Coronary artery (tissue), 2 donors: ENCODE data around the gene TNPO3.

Experiments
- DNase-seq: peaks from one replicate; pipeline ENCODE4 v3.0.0-alpha.2; 2017; ENCODE audit warnings: low spot score
- H3K27ac ChIP-seq, 2 donors: fragments of 200-600 bp; sonication (generic); one replicate each; pipeline ENCODE4 v1.5.1; 2016 to 2019
- H3K4me3 ChIP-seq: fragments of 200-600 bp; sonication (generic); 2 replicates; pipeline ENCODE4 v1.5.1; 2016; ENCODE audit warnings: mild to moderate bottlenecking, moderate library complexity
- CTCF ChIP-seq: fragments of 200-600 bp; sonication (generic); IDR thresholded peaks from one replicate; pipeline ENCODE4 v1.5.1; 2019; ENCODE audit warnings: antibody characterized with exemption

The TNPO3 gene

DNA sequence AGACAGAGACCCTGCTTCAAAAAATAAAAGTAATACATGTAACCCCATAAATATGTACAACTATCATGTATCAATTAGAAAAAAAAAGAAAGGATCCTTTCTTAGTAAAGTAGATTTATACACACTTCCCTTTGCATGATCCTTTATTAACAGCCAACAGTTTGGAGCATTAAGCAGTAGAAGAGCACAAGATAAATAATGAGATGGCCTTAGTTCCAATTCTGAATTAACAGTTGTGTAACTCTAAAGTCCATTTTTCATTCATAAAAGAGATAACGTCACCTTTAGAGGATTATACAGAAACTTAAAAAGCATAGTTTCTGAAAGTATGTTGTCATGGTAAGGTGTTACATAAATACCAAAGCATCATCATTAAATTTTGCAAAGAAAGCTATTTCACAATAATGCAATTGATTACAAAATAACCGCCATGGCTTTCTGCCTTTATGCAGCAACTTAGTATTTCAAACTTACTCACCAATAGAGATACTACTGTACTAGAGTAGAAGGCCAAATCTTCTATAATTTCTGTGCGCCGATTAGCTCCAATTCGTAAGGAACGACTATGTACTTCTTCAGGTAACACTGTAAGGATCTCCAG lies 40.3 kb downstream of the TNPO3 start:
- DNase-seq = no peak
- no peak overlapping the region for H3K4me3 ChIP-seq
- H3K27ac ChIP-seq = no peak overlapping the region
- TF ChIP-seq CTCF = no peak

- no peak for DNase-seq
- no peak for TF ChIP-seq CTCF
- H3K4me3 ChIP-seq = no peak overlapping the region
- no peak overlapping the region for H3K27ac ChIP-seq
These were observed 41.7 kb downstream of the TNPO3 start for GRCh38 chr7:129013048-129013724.

DNA sequence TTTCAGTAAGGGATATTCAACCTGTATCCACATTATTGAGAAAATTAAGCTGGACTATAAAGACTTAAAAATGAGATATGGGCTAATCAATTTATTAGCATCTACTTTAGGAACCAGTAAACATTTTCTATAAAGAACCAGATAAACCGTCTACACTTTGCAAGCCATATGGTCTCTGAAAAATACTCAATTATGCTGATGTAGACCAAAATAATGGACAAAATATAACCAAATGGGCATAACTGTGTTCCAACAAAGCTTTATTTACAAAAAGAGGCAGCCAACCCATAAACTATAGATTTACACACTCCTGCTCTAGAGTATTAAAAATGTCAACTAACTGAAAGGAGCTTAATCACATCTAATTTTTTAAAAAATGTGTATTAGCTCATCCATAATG lies 42.3 kb downstream of the TNPO3 start:
- Histone ChIP-seq H3K27ac (no peak overlapping the region), H3K4me3 (no peak overlapping the region)
- DNase-seq = no peak
- no peak for TF ChIP-seq CTCF

GRCh38 chr7:129010075-129010474 lies 44.8 kb downstream of the TNPO3 start:
- H3K4me3 ChIP-seq = no peak overlapping the region
- H3K27ac ChIP-seq = no peak overlapping the region
- no peak for TF ChIP-seq CTCF
- no peak for DNase-seq

DNA sequence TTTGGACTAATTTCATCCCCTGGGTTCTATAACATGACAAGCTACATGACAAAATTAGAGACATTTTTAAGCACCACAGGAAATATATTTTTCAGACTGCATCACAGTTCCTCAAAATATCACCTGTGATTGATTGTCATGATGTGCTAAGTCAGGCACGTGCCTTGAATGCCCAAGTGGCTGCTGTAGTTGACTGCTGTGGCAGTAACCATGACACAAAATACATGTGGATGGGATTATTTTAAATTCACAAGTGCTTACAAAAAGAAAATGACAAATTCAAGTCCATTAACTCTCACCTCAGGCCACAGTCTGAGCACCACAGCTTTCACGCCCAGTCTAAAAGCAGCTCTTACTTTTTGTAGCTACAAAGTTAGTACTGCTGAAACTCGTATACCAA lies 45.5 kb downstream of the TNPO3 start:
- no peak for DNase-seq
- Histone ChIP-seq H3K27ac (no peak overlapping the region), H3K4me3 (no peak overlapping the region)
- no peak for TF ChIP-seq CTCF

DNA sequence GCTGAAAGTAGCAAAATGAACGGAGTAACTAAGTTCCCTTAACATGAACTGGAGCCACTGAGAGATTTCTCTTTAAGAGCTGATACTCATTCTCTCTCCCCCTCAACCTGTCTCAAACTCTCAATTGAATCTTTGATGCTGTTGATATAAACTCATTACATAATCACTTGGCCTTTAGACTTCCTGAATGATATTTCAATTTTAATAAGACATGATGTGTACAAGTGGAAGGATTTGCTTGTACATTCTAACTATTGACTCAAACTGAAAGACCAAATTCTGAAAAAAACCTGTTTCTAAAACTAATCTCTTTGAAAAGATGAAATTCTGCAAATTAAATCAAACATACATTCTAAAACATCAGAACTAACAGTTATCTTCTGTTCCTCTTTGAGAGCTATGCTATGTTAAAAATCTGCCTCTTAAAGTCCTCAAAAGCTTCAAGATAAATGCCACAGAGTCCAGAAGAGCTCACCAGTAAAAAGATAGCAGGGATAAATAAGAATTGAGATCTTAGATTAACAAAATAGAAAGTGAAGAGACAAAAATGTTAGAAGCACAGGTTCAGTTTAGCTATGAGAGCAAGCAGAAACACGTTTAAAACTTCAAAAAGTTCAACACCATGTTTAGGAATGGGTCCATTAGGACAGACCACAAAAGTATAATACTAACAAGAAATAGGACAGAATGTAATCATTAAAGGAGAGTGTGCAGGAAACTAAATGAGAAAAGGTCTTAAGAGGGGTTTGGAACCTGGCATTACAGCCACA lies 46.1 kb downstream of the TNPO3 start:
- H3K4me3 ChIP-seq = no peak overlapping the region
- TF ChIP-seq CTCF = no peak
- DNase-seq = no peak
- no peak overlapping the region for H3K27ac ChIP-seq
